IMR-90 (cell line): ENCODE measurements around the gene RAB25. TPM values are rescaled to one million over a fixed set of nuclear protein-coding genes. Genes with fewer than 3 reads are reported as not detected.

ENCODE experiments used
- ATAC-seq: fragments of 200-7000 bp; cut with Tn5 transposase; 2 replicates; pipeline ENCODE4 v1.9.1; 2020; ENCODE audit warnings: low read depth, mild to moderate bottlenecking, moderate library complexity
- BruUV-seq: library from RNA; stranded (reverse); fragments of 400-500 nt; replicated peaks from 2 replicates; lab custom pipeline; 2021; lab: Mats Ljungman, UMichigan
- CTCF ChIA-PET: fragments of 300-600 bp; formaldehyde crosslinking; extraction: SDS; loops from one replicate; lab custom pipeline; 2021; ENCODE audit warnings: antibody characterized with exemption; lab: Yijun Ruan, JAX
- POLR2A ChIA-PET: fragments of 300-600 bp; sonication (Branson Sonifier 250); formaldehyde crosslinking; loops from one replicate; lab custom pipeline; 2022; ENCODE audit warnings: antibody characterized with exemption; ENCODE audit not compliant: unreplicated experiment; lab: Charles Lee
- DNase-seq: peaks from one replicate; pipeline ENCODE4 v3.0.0; 2013
- H2AFZ ChIP-seq: replicated peaks from 2 replicates; pipeline ENCODE3; 2013; ENCODE audit warnings: low read length, mild to moderate bottlenecking; ENCODE audit not compliant: poor library complexity
- H2AK5ac ChIP-seq: 2 replicates; pipeline ENCODE4 v1.6.1; 2013; ENCODE audit warnings: low read depth, low read length, inconsistent platforms
- H2AK9ac ChIP-seq: replicated peaks from 2 replicates; pipeline ENCODE3; 2013; ENCODE audit warnings: mild to moderate bottlenecking, low read depth, low read length, moderate library complexity; ENCODE audit not compliant: poor library complexity
- H2BK120ac ChIP-seq: 2 replicates; pipeline ENCODE4 v1.6.1; 2013; ENCODE audit warnings: low read depth, low read length, inconsistent platforms
- H2BK15ac ChIP-seq: 3 replicates; pipeline ENCODE4 v1.6.1; 2013; ENCODE audit warnings: low read depth, low read length, inconsistent platforms
- H2BK20ac ChIP-seq: 2 replicates; pipeline ENCODE4 v1.6.1; 2013; ENCODE audit warnings: low read depth, mild to moderate bottlenecking, inconsistent platforms, low read length, moderate library complexity
- H2BK5ac ChIP-seq: 2 replicates; pipeline ENCODE4 v1.6.1; 2013; ENCODE audit warnings: mild to moderate bottlenecking, low read depth, low read length, inconsistent platforms; ENCODE audit not compliant: poor library complexity, severe bottlenecking
- H3K14ac ChIP-seq: replicated peaks from 2 replicates; pipeline ENCODE4 v1.6.1; 2013; ENCODE audit warnings: low read depth, low read length, inconsistent platforms
- H3K18ac ChIP-seq: 2 replicates; pipeline ENCODE4 v1.6.1; 2013; ENCODE audit warnings: low read depth, low read length, control low read depth
- H3K23ac ChIP-seq: 2 replicates; pipeline ENCODE4 v1.6.1; 2013; ENCODE audit warnings: low read depth, low read length, inconsistent platforms
- H3K27ac ChIP-seq: 2 replicates; pipeline ENCODE4 v1.5.1; 2013; ENCODE audit warnings: mild to moderate bottlenecking, control low read depth, low read length; ENCODE audit not compliant: insufficient read depth
- H3K27me3 ChIP-seq: 2 replicates; pipeline ENCODE4 v1.6.1; 2013; ENCODE audit warnings: low read length; ENCODE audit not compliant: control insufficient read depth, insufficient read depth
- H3K36me3 ChIP-seq: 2 replicates; pipeline ENCODE4 v1.6.1; 2013; ENCODE audit warnings: low read length, mixed read lengths; ENCODE audit not compliant: control insufficient read depth, insufficient read depth
- H3K4ac ChIP-seq: 2 replicates; pipeline ENCODE4 v1.6.1; 2013; ENCODE audit warnings: low read depth, low read length, inconsistent platforms
- H3K4me1 ChIP-seq: 2 replicates; pipeline ENCODE4 v1.6.1; 2013; ENCODE audit warnings: low read length, mixed read lengths; ENCODE audit not compliant: control insufficient read depth, insufficient read depth
- H3K4me2 ChIP-seq: 2 replicates; pipeline ENCODE4 v1.6.1; 2013; ENCODE audit warnings: low read depth, mild to moderate bottlenecking, control low read depth, low read length, moderate library complexity
- H3K4me3 ChIP-seq: 2 replicates; pipeline ENCODE4 v1.5.1; 2013; ENCODE audit warnings: low read depth, mild to moderate bottlenecking, control low read depth, low read length, moderate library complexity; ENCODE audit not compliant: insufficient read depth
- H3K56ac ChIP-seq: 2 replicates; pipeline ENCODE4 v1.6.1; 2013; ENCODE audit warnings: low read length, inconsistent platforms; ENCODE audit not compliant: insufficient read depth; ENCODE audit errors: extremely low read depth
- H3K79me1 ChIP-seq, 2 experiments: 2 replicates each; pipeline ENCODE4 v1.6.1; 2013; ENCODE audit warnings: low read length in 2 of 2, inconsistent platforms in 1 of 2, low read depth in 1 of 2
- H3K9ac ChIP-seq: 2 replicates; pipeline ENCODE4 v1.6.1; 2013; ENCODE audit warnings: low read depth, low read length, control low read depth
- H3K9me1 ChIP-seq: 2 replicates; pipeline ENCODE4 v1.6.1; 2013; ENCODE audit warnings: low read length, inconsistent platforms; ENCODE audit not compliant: insufficient read depth
- H3K9me3 ChIP-seq: 2 replicates; pipeline ENCODE4 v1.6.1; 2013; ENCODE audit warnings: low read length; ENCODE audit not compliant: control insufficient read depth, insufficient read depth
- H4K20me1 ChIP-seq: 2 replicates; pipeline ENCODE4 v1.6.1; 2013; ENCODE audit warnings: low read length, inconsistent platforms; ENCODE audit not compliant: insufficient read depth
- H4K5ac ChIP-seq: 2 replicates; pipeline ENCODE4 v1.6.1; 2013; ENCODE audit warnings: mild to moderate bottlenecking, low read depth, low read length, control low read depth
- H4K8ac ChIP-seq, 2 experiments: 2 replicates each; pipeline ENCODE4 v1.6.1; 2013; ENCODE audit warnings: low read depth in 2 of 2, low read length in 2 of 2, control low read depth in 1 of 2, inconsistent platforms in 1 of 2
- H4K91ac ChIP-seq: 2 replicates; pipeline ENCODE4 v1.6.1; 2013; ENCODE audit warnings: low read depth, low read length, inconsistent platforms; ENCODE audit not compliant: insufficient read depth
- BHLHE40 ChIP-seq: fragments of 150-350 bp; IDR thresholded peaks from 2 replicates; pipeline ENCODE4 v1.6.1; 2016; ENCODE audit warnings: mild to moderate bottlenecking, low read depth, low read length
- MXI1 ChIP-seq: IDR thresholded peaks from 2 replicates; pipeline ENCODE4 v1.6.1; 2012; ENCODE audit warnings: low read depth, mild to moderate bottlenecking, low read length, moderate library complexity, borderline replicate concordance
- RCOR1 ChIP-seq: IDR thresholded peaks from 2 replicates; pipeline ENCODE4 v1.6.1; 2012; ENCODE audit warnings: mild to moderate bottlenecking, low read length, improper control_type of control experiment; ENCODE audit not compliant: insufficient replicate concordance
- WGBS, 2 experiments: methylation state at CpG; one replicate each; pipeline versions ENCODE4 v1.1.5 to v1.1.7; 2013; ENCODE audit warnings: missing lambda C conversion rate in 2 of 2; ENCODE audit not compliant: insufficient read length in 1 of 2; ENCODE audit errors: extremely low coverage in 2 of 2; 5-methylcytosine and 5-hydroxymethylcytosine counted together
- dilution Hi-C: fragments of 300-500 bp; cut with HindIII; formaldehyde crosslinking; loops from one replicate; pipeline ENCODE4 v1.14.3; 2018; ENCODE audit warnings: low sequenced_read_pairs; ENCODE audit not compliant: unreplicated experiment
- in situ Hi-C: fragments of 300-500 bp; cut with MboI; formaldehyde crosslinking; loops from 3 replicates; pipeline ENCODE4 v1.14.3; 2019; ENCODE audit warnings: low sequenced_read_pairs, inconsistent platforms, mixed read lengths
- intact Hi-C: fragments of 100-400 bp; cut with micrococcal nuclease; formaldehyde crosslinking; loops from 2 replicates; pipeline ENCODE4 v1.10.0; 2022
- polyA plus RNA-seq, 3 experiments: library from polyadenylated mRNA; depleted of rRNA; stranded (reverse); fragments of >200 nt; gene quantifications; 2 replicates each; pipeline ENCODE4 v1.2.3, GENCODE V29; 2012; ENCODE audit warnings: low replicate concordance in 1 of 3
- total RNA-seq: library from RNA; depleted of rRNA; stranded (reverse); fragments of >200 nt; gene quantifications from 2 replicates; pipeline ENCODE4 v1.2.3, GENCODE V29; 2012
- TF ChIP-seq, protein P1 (sequence below): fragments of 150-350 bp; IDR thresholded peaks from 2 replicates; pipeline ENCODE4 v1.6.1; 2016; ENCODE audit warnings: low read depth, mild to moderate bottlenecking, low read length, moderate library complexity, borderline replicate concordance
- TF ChIP-seq, protein P2 (sequence below): fragments of 150-350 bp; IDR thresholded peaks from 2 replicates; pipeline ENCODE4 v1.6.1; 2017; ENCODE audit warnings: mild to moderate bottlenecking, antibody characterized with exemption, low read length, low read depth

RAB25 gene
- total and polyA plus RNA-seq, 2 of the 4 experiments (the other 2 are of a cell fraction) = not detected

DNA sequence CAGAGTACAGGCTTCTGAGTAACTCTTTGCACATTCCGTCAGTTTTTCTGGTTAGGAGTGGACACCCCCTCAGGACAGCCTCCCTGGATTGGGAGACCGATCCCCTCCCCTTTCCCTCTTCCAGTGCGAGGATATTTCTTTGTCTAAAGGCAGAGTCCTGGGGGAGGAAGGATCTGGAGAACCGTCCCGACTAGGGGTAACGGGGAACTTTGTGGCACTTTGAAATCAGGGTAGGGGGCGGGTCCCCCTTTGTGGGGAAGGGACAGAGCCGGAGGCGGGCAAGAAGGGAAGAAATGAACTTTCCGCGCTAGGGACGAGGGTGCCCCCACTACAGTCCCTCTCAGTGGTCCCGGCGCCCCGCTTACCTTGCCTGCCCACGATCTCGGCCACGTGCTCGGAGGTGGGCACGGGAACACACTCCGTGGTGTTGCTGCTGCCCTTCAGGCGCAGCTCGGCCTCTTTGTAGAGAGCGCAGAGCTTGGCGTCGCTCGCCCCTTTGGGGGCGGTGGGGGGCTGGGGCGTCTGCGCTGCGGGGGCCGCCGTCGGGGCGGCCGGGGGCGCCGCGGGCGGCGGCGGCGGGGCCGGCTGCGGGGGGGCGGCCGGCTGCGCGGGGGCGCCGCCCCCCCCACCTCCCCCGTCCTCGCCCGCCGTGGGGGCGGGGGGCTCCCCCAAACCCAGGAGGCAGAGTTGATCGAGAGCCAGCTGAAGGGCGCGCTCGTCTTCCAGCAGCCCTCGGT, 20.4 kb downstream of the RAB25 start:
- peaks cover 21% of the 10 kb centered on the region for H4K20me1 ChIP-seq
- peaks cover 10% of the 10 kb centered on the region for H3K9me1 ChIP-seq
- peak overlapping the region; percentile 48 for H2BK5ac ChIP-seq
- in situ Hi-C loops (no loop called here), dilution Hi-C loops (no loop called here), intact Hi-C loops (no loop called here)
- peak overlapping the region; percentile 89 for H3K4ac ChIP-seq
- peaks cover 15% of the 10 kb centered on the region for H3K36me3 ChIP-seq
- TF ChIP-seq, protein P1, sequence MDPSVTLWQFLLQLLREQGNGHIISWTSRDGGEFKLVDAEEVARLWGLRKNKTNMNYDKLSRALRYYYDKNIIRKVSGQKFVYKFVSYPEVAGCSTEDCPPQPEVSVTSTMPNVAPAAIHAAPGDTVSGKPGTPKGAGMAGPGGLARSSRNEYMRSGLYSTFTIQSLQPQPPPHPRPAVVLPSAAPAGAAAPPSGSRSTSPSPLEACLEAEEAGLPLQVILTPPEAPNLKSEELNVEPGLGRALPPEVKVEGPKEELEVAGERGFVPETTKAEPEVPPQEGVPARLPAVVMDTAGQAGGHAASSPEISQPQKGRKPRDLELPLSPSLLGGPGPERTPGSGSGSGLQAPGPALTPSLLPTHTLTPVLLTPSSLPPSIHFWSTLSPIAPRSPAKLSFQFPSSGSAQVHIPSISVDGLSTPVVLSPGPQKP = no peak
- peak; percentile 91 for TF ChIP-seq MXI1
- peak; percentile 21; the same call in 1 of the 2 replicates for TF ChIP-seq BHLHE40
- TF ChIP-seq RCOR1 = no peak
- TF ChIP-seq, protein P2, sequence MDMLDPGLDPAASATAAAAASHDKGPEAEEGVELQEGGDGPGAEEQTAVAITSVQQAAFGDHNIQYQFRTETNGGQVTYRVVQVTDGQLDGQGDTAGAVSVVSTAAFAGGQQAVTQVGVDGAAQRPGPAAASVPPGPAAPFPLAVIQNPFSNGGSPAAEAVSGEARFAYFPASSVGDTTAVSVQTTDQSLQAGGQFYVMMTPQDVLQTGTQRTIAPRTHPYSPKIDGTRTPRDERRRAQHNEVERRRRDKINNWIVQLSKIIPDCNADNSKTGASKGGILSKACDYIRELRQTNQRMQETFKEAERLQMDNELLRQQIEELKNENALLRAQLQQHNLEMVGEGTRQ = peak; percentile 44; the same call in 1 of the 2 replicates
- peak overlapping the region; percentile 43; the same call in 1 of the 2 replicates for H3K18ac ChIP-seq
- DNase-seq = peak; percentile 35
- H3K4me1 ChIP-seq = peaks cover 19% of the 10 kb centered on the region
- H2AK5ac ChIP-seq = peak overlapping the region; percentile 96
- peak overlapping the region; percentile 77 to 91 for H4K8ac ChIP-seq
- ATAC-seq = peak; percentile 18
- no peaks in the 10 kb centered on the region for H3K27me3 ChIP-seq
- H4K91ac ChIP-seq = peak overlapping the region; percentile 87
- H2AFZ ChIP-seq = peak overlapping the region; percentile 87
- peaks cover 29 to 89% of the 10 kb centered on the region in 2 experiments for H3K79me1 ChIP-seq
- H2BK15ac ChIP-seq = no peak overlapping the region; the same call in 2 of the 3 replicates
- ChIA-PET POLR2A (no interaction called here), CTCF (no interaction called here)
- BruUV-seq = no TSS peak
- WGBS, 2 experiments = 0% methylated on average over 6 of the region's 61 CpGs; no CpG with 5 or more reads in 1 of the 2 experiments
- peak overlapping the region; percentile 89 for H3K14ac ChIP-seq
- H4K5ac ChIP-seq = peak overlapping the region; percentile 78
- peak overlapping the region; percentile 98 for H2AK9ac ChIP-seq
- H3K4me2 ChIP-seq = peak overlapping the region; percentile 92
- H3K23ac ChIP-seq = peak overlapping the region; percentile 87; the same call in 1 of the 2 replicates
- H3K9me3 ChIP-seq = no peaks in the 10 kb centered on the region
- H2BK20ac ChIP-seq = no peak overlapping the region
- H3K9ac ChIP-seq = peak overlapping the region; percentile 94
- H2BK120ac ChIP-seq = peak overlapping the region; percentile 19
- H3K56ac ChIP-seq = peak overlapping the region; percentile 82
- H3K4me3 ChIP-seq = peak overlapping the region; percentile 71
- peak overlapping the region; percentile 91 for H3K27ac ChIP-seq
